Measurements from ENCODE around the gene PELI2.
A peak's percentile ranks its signal among the peaks of the same experiment; 100 is the strongest.

PELI2 gene

GRCh38 chr14:56177036-56177435 lies 58.8 kb downstream of the PELI2 start:
- DNase-seq = no peak

GRCh38 chr14:56180754-56181542 lies 62.7 kb downstream of the PELI2 start:
- no peak for DNase-seq

DNA sequence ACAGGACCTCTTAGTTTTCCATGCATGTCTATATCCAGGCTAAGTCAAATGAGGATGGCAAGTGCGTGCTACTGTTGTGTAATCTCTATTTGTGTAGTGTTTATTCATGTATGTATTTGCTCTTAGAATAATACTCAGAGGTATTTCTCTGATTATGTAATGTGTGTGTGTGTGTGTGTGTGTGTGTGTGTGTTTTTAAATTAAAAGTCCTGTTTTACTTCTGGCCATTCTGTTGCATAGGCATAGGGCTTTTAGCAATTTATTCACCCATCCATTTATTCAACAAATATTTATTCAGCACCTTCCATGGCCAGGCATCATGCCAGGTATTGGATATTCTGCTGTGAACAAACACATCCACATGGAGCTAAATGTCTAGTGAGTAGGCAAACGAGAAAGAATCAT lies 63.5 kb downstream of the PELI2 start:
- no peak for DNase-seq

- no peak for DNase-seq
These were observed 64.2 kb downstream of the PELI2 start for GRCh38 chr14:56182410-56182809.

DNA sequence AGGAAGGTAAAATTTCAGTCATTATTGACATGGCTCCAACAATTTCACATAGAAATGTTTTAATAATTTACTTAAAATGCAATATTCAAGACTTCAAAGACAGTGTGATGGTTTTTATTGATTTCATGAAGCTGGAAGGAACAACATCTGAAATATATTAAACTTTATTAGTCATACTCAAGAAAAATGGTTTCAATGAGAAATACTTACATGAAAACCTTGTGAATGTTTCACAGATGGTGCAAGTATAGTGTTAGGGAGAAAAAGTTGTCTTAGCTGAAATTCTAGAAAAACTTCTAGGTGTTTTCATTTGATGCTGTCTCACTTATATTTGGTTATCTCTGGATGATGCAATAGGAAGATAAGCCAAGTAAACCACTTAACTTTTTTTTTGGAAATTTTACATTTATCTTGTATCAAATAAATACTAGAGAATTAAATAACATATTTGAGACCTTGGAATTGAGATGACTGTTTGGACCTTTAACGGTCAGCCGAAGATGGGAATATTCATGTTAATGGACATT lies 65.5 kb downstream of the PELI2 start:
- DNase-seq = no peak

- DNase-seq = no peak
These were observed 67.8 kb downstream of the PELI2 start for GRCh38 chr14:56185992-56186391.

DNA sequence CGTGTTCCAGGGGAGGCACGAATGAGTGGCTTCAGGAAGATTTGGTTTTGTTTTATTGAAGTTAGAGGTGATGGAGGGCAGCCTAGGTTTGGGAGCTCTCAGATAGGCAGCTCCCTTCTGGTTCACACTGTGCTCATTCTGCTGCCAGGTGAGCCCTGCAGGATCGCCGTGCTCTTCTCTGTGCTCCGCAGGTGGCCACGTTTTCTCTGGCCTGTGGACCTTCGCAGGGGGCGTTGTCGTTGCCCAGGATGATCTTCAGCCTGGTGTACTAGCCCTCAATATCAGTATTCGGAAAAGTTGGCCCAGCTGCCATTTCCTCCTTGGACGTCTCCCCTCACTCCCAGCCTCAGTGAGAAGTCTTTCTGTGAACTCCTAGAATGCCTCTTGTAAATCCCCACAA lies 69.5 kb downstream of the PELI2 start:
- DNase-seq = no peak

GRCh38 chr14:56189307-56189706 lies 71.1 kb downstream of the PELI2 start:
- DNase-seq = no peak

DNA sequence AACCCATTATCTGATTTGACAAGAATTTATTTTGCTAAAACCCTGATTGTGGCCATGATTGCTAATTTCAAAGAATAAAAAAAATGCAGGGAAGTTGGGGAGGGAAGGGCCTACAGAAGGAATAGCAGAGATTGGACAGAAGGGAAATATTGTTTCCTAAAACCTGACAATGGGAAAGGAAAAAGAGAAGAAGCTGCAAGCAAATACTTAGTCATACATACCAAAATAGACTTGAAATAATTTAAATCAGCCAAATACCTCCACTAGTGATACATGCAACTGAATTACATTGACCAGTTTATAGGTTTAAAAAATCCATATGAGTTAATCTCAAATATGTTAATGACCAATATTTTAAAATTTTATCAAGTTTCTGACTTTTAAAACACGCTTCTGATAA lies 75.1 kb downstream of the PELI2 start:
- no peak for DNase-seq

DNA sequence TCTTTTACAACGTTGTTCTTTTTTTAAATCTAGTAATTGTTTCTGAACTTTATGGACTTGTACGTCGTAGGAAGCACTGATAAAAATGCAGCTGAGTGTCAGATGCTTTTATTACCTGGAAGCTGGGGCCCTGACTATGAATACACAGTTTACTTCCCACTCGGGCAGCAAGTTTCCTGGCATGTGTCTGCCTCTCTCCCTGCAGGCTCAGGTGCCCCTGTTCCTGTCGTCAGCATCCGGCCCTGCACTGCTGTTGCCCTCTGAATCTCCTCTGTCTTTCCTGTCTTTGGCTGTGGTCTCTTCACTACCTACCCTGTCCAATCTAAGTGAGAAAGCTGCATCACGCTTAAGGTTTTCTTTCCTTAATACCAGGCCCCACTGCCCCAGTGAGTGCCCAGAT lies 75.8 kb downstream of the PELI2 start:
- no peak for DNase-seq

DNA sequence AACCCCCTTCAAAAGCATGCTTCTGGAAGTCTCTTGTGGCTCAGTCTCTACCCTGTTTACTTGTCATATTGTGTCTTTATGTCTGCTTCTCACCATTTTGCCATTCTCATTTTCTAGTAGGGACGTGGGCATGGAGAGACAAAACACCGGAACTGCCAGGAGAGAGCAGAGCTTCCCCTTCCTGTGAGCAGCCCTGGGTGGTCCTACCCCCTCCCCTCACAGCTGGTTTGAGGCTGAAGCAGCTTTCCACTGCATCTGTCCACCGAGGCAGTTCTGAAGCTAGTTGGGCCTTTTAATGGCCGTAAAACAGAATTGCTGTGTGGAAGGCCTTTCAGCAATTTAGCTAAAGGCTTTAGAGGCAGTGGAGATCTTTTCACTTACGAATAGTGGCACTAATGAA lies 77.0 kb downstream of the PELI2 start:
- DNase-seq = no peak

DNA sequence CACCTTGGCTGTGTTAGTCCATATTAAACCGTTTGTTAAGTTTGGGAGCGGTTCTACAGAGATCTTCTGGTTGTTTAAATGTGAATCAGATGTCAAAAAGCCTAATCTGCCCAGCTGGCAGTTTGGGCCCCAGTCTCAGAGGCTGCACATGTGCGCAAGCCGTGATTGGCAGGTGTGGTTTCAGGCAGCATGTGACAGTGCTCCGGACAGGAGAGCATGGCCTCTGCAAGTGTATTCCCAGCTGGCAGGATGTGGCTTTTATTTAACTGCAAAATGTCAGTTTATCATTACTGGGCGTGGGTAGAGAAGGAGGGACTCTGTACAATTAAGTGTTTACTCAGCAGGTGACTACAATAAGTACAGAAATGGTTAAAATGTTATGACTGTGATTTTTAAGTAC lies 77.5 kb downstream of the PELI2 start:
- DNase-seq = peak; percentile 7

GRCh38 chr14:56196274-56196673 lies 78.1 kb downstream of the PELI2 start:
- DNase-seq = no peak

DNA sequence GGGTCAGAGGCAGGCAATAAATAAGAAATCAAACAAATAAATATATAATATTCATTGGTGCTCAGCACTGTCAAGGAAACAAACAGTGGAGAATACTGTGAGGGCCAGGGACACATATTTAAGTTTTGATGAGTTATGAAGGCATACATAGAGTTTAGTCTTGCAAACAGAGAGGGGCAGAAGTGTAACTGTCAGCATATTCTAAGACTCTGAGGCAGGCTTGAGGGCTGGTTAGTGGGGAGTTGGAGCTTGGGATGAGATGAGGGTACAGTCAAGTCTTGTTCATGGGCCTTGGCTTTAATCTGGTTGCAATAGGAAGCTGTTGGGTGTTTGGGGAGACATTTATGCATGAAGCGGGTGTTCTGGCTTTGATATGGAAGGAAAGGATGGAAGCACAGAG lies 78.9 kb downstream of the PELI2 start:
- DNase-seq = no peak

DNA sequence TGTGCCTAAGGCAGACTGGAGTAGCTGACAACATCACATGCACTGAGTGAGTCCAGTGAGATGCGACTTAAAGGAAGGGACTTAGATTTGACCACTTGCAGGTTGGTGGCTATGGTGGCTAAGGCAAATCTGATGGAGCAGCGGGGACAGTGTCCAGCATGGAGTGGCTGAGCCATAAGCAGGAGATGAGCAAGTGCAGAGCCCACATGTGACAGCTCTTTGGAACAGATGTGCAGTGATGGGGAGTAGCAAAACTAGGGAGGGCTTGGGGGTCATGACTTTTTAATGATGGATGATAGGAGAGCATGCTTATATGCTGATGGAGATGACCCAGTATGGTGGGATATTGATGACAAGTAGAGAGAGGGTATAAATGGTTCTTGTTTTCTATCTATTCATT lies 80.2 kb downstream of the PELI2 start:
- no peak for DNase-seq

DNA sequence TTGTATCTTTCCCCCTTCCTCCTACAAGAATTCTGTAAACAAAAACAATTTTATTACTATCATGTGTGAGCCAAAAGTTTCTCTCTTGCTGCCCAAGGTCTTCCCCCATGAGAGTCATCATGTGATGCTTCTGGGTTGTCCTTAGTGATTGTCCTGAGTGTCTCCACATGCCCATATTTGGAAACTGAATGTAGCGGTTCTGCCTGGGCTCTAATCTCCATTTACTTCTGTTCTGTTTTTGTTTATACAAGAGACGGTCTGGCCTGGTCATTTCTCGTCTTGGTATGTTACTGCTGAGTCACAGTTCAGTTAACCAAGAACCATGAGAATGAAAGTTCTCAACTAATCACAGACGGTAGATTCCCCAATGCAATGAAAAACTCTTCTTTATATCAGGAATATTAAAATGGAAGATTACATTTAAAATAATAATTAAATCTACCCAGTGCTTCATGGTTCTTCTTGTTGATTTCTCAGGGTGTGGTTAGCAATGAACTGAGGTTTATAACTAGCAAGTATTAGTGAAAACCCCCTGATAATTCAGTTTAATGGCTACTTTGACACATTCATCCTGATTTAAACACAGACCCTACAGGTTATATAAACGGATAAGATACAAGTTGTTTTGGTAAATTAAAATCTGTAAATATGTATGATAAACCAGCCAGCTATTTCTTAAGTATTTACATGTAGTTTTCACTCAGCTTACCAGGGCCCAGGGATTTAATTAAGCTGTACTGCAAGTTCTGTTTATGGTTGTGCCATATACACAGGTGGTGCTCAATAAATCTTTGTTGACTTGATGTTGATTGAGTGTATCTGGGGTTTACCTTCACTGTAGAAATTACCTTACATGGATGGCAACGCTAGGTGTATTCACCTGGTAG lies 81.1 kb downstream of the PELI2 start:
- DNase-seq = no peak

- no peak for DNase-seq
These were observed 81.9 kb downstream of the PELI2 start for GRCh38 chr14:56199982-56200577.

GRCh38 chr14:56202256-56202655 lies 84.0 kb downstream of the PELI2 start:
- DNase-seq = no peak

GRCh38 chr14:56205881-56206280 lies 87.7 kb downstream of the PELI2 start:
- DNase-seq = no peak

DNA sequence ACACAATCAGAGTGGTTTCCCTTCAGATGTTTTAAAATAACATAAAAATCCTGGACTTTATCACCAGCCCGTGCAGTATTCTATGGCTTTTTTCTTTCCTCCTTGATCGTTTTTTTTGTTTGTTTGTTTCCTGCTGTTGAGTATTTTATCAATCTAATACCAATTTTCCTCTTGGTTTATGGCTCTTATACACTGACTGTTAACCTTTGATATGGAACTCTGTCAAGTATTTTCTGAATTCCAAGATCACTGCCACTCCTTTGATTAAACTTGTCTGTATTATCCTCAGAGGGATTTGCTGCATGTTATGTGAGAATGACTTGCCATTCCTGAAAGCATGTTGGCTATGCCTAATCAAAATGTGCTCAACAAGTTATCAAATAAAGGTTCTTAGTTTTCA lies 88.4 kb downstream of the PELI2 start:
- no peak for DNase-seq

GRCh38 chr14:56207626-56208292 lies 89.5 kb downstream of the PELI2 start:
- DNase-seq = no peak

DNA sequence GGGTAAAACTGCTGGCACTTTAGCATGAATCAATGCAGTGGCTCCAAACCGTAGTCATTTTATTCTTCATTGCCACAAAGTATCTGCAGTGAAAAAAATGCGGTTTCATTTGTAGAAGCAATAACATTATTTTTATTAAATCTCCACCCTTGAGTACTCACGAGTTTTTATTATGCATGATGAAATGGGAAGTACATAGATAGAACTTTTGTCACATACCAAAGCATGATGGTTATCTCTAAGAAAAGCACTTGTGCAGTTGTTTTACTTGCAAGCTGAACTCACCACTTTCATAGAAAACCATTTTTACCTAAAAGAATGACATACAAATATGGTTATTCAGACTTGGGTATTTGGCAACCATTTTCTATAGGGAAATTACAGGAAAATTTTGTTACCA lies 90.3 kb downstream of the PELI2 start:
- DNase-seq = no peak

- no peak for DNase-seq
These were observed 92.4 kb downstream of the PELI2 start for GRCh38 chr14:56210571-56210970.

Measured in stimulated activated CD4-positive, alpha-beta T cell treated with anti-CD3 and anti-CD28 coated beads, Interleukin-4, amount 100 ng/mL, for 24 hours (primary cell).